Lung (tissue), 12 donors: ENCODE data around the gene LRFN3. TPM values are rescaled to one million over a fixed set of nuclear protein-coding genes. Genes with fewer than 3 reads are reported as not detected.

ENCODE experiments used
- ATAC-seq: fragments of 200-7000 bp; cut with Tn5 transposase; one replicate; pipeline ENCODE4 v1.9.1; 2020; ENCODE audit warnings: moderate number of reproducible peaks; ENCODE audit not compliant: insufficient read depth, low FRiP score
- DNase-seq, 3 donors: peaks; one replicate each; pipeline ENCODE4 v3.0.0-alpha.2; 2013 to 2017
- H3K27ac ChIP-seq, 2 donors: one replicate each; pipeline ENCODE4 v1.5.1; 2013; ENCODE audit warnings: mild to moderate bottlenecking in 2 of 2, moderate library complexity in 2 of 2, control low read depth in 1 of 2, inconsistent platforms in 1 of 2, low read depth in 1 of 2, low read length in 1 of 2
- H3K27me3 ChIP-seq, 3 donors: one replicate each; pipeline ENCODE4 v1.5.1; 2013; ENCODE audit warnings: low read length in 2 of 3; ENCODE audit not compliant: control insufficient read depth in 3 of 3, insufficient read depth in 3 of 3
- H3K36me3 ChIP-seq, 4 donors: one replicate each; pipeline ENCODE4 v1.5.1; 2013; ENCODE audit warnings: low read length in 4 of 4, mild to moderate bottlenecking in 1 of 4, moderate library complexity in 1 of 4; ENCODE audit not compliant: control insufficient read depth in 4 of 4, insufficient read depth in 4 of 4
- H3K4me1 ChIP-seq, 5 donors: one replicate each; pipeline ENCODE4 v1.5.1; 2013; ENCODE audit warnings: low read length in 5 of 5, mild to moderate bottlenecking in 2 of 5, moderate library complexity in 1 of 5; ENCODE audit not compliant: control insufficient read depth in 5 of 5, insufficient read depth in 5 of 5
- H3K4me3 ChIP-seq: one replicate; pipeline ENCODE4 v1.5.1; 2013; ENCODE audit warnings: mild to moderate bottlenecking, control low read depth, moderate library complexity
- H3K9ac ChIP-seq, 2 donors: one replicate each; pipeline ENCODE4 v1.5.1; 2013; ENCODE audit warnings: low read length in 2 of 2, control low read depth in 1 of 2; ENCODE audit not compliant: insufficient read depth in 1 of 2
- H3K9me3 ChIP-seq, 4 donors: one replicate each; pipeline ENCODE4 v1.5.1; 2013; ENCODE audit warnings: low read length in 3 of 4, mild to moderate bottlenecking in 1 of 4, moderate library complexity in 1 of 4; ENCODE audit not compliant: control insufficient read depth in 4 of 4, insufficient read depth in 3 of 4
- CTCF ChIP-seq: IDR thresholded peaks from 2 replicates; pipeline ENCODE4 v1.5.1; 2012; ENCODE audit warnings: mild to moderate bottlenecking; ENCODE audit errors: control extremely low read depth, extremely low read depth
- WGBS, 2 donors: extraction: QIAGEN DNeasy Blood & Tissue Kit; methylation state at CpG; one replicate each; pipeline ENCODE4 v1.1.7; 2013; 5-methylcytosine and 5-hydroxymethylcytosine counted together
- polyA plus RNA-seq, 2 donors: library from polyadenylated mRNA; stranded (reverse); fragments of 200-250 nt; gene quantifications; one replicate each; pipeline ENCODE4 v1.2.1, GENCODE V29; 2013
- total RNA-seq, 2 donors: library from RNA; depleted of rRNA in 1 of 2; stranded (reverse); fragments of >200 nt in 1 of 2; gene quantifications; one replicate each; pipeline ENCODE4 v1.2.1, GENCODE V29; 2014 to 2021
- donor health status: control.
- donor health status: control.
- donor health status: Bipolar disorder and iron deficiency.
- donor health status: healthy.
- donor health status: DM: yes; HTN: yes; CAD: no.

The LRFN3 gene
- total and polyA plus RNA-seq, 4 donors: 3.6 to 14.0 (median 7.6) TPM

GRCh38 chr19:35898499-35898809 is 37.7 kb upstream of the LRFN3 start:
- Histone ChIP-seq H3K9ac (peak overlapping the region in 1 of 2 donors; percentile 65), H3K27me3 (no peaks in the 10 kb centered on the region), H3K4me3 (peak overlapping the region; percentile 85), H3K36me3 (peaks cover 0 to 21% (median 4%) of the 10 kb centered on the region in 4 donors), H3K27ac (peak overlapping the region in 1 of 2 donors; percentile 88), H3K4me1 (peaks cover 0 to 16% (median 0%) of the 10 kb centered on the region in 5 donors), H3K9me3 (no peaks in the 10 kb centered on the region)
- TF ChIP-seq CTCF: no peak
- ATAC-seq (no peak), DNase-seq (no peak)
- WGBS, 2 donors: 7 to 8% methylated on average over 17 of the region's 17 CpGs

- H3K4me1 ChIP-seq: peaks cover 0 to 18% (median 0%) of the 10 kb centered on the region in 5 donors
- WGBS, 2 donors: 0% methylated on average over 36 to 42 of the region's 43 CpGs
- ATAC-seq: peak; percentile 77
These were observed 36.5 kb upstream of the LRFN3 start for GRCh38 chr19:35899547-35900214.

GRCh38 chr19:35901055-35901644 is 35.0 kb upstream of the LRFN3 start:
- no peak overlapping the region for H3K9ac ChIP-seq
- H3K4me3 ChIP-seq: no peak overlapping the region
- peak overlapping the region in 1 of 2 donors; percentile 85 for H3K27ac ChIP-seq
- H3K27me3 ChIP-seq: no peaks in the 10 kb centered on the region
- no peak for DNase-seq
- no peak for ATAC-seq
- WGBS, 2 donors: 68 to 75% methylated on average over 2 of the region's 2 CpGs
- no peak for TF ChIP-seq CTCF
- H3K9me3 ChIP-seq: no peaks in the 10 kb centered on the region
- peaks cover 0 to 12% (median under 1%) of the 10 kb centered on the region in 4 donors for H3K36me3 ChIP-seq
- H3K4me1 ChIP-seq: peaks cover 0 to 18% (median 0%) of the 10 kb centered on the region in 5 donors

More at GRCh38 chr19:35899547-35900214, 36.5 kb upstream of the LRFN3 start:
- peak; percentile 76 to 90 (median 83) for DNase-seq
- Histone ChIP-seq H3K27ac (peak overlapping the region; percentile 43 to 88), H3K36me3 (peaks cover 0 to 17% (median 1%) of the 10 kb centered on the region in 4 donors), H3K9ac (peak overlapping the region in 1 of 2 donors; percentile 65), H3K27me3 (no peaks in the 10 kb centered on the region), H3K4me3 (peak overlapping the region; percentile 85), H3K9me3 (no peaks in the 10 kb centered on the region)
- no peak for TF ChIP-seq CTCF
